CD4-positive, alpha-beta T cell treated with Interleukin-17A for 4 hours (primary cell): Measurements from ENCODE around the gene CCDC127.
"Not testable (repeated sequence)": the region's sequence is repeated elsewhere in the genome, so short reads cannot be mapped to it uniquely, and the experiment has no call there.

Source experiments
- DNase-seq: peaks from one replicate; pipeline ENCODE4 v3.0.0-alpha.2; 2020; ENCODE audit warnings: mixed read lengths

The CCDC127 gene

GRCh38 chr5:203246-203930 lies 14.6 kb downstream of the CCDC127 start:
- DNase-seq = no peak

GRCh38 chr5:201672-202071 lies 16.3 kb downstream of the CCDC127 start:
- no peak for DNase-seq

- no peak for DNase-seq
These were observed 17.0 kb downstream of the CCDC127 start for GRCh38 chr5:200985-201384.

- DNase-seq = no peak
These were observed 17.9 kb downstream of the CCDC127 start for GRCh38 chr5:199950-200645.

DNA sequence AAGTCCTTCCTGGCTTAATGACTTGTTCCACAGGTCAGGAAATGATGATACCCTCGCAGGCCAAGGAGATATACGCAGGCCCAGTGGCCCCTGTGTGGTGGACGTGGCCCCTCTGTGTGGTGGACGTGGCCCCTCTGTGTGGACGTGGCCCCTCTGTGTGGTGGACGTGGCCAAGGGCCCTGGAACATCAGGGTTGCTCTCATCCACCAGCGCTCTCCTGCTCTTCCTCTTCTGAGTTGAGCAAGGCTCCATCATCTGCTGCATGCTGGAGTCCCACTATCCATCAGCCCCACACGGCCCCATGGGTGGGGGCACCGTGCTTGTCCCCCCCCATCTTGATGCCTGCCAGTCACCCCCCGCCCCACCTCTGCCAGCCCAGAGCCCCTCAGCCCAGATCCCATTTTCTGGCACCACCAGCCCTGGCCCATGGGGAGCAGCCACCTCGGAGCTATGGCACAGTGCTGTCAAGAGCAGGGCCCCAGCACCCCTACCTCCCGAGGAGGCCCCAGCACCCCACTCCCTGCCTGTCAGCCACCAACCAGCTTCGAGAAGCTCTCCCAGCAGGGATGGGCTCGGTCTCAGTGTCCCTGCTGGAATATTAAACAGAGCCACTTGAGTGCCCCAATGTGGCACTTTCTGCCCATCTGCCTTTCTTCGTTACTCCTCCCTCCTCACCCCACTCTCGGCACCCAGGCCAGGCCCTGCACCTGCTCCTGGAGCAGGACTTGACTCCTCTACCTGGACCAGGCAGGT lies 18.6 kb downstream of the CCDC127 start:
- DNase-seq = no peak

DNA sequence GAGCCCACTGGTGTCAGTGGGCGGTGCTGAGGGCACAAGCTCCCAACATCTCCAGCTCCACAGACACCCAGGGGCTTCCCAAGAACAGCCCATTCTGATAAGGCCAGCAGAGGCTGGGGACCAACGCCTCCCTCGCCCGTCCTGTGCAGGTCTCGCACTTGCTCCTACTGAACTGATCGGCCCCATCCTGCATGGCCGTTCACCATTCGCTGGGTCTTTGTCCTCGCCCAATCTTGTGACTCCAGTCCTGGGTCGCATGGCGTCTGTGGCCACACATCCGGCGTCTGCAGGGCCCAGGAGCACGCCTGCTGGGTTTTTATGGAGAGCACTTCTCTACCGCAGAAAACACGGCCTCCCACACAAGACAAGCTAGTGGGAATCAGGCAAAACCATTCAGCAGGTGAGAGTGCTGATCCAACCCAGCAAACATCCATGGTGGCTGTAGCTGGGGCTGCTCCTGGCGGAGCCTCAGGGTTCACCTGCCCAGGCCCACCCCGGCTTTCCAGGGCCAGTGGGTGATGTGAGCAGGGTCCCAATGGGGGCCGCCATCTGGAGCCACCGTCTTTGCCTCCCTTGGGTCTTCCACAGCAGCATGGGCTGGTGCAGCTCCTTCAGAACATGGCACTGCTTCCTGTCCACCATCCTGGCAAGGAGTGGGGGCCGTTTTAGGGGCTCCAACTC lies 19.3 kb downstream of the CCDC127 start:
- DNase-seq = no peak

DNA sequence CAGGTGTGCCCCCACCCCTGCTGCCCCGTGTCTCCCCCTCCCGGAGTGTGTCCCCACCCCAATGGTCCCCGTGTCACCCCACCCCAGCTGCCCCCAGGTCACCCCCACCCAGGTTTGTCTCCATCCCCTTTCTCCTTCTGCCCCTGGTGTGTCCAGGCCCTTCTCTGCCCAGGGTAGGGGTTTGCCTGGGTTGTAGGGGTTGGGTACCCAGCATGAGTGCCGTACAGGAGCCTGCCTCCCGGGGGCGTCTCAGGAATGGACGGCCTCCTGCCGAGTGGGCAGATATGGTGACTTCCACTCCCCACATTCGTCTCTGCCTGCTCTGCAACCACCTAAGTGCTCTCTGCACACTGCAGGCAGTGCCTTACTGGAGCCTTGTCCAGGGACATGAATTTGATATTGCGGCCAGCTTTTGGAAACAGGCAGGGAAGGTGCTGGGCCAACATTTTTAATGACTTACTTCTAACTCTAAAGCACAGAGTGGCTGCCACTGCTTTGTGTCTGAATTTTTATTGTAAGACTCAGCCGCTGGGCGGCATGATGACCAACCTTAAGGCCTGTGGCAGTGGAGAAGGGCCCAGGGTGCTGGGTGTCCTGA lies 20.0 kb downstream of the CCDC127 start:
- no peak for DNase-seq

DNA sequence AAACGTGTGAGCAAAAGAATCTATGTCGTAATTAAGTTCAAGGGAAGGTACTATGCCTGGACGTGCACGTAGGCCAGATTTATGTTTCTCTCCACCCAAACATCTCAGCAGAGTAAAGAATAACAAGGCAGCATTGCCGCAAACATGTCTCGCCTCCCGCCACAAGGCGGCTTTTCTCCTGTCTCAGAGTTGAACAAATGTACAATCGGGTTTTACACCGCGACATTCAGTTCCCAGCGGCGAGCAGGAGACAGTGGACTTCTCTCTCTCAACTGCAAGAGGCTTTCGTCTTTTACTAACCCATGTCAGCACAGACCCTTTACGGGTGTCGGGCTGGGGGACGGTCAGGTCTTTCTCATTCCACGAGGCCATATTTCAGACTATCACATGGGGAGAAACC lies 20.9 kb downstream of the CCDC127 start:
- not testable (repeated sequence) for DNase-seq

DNA sequence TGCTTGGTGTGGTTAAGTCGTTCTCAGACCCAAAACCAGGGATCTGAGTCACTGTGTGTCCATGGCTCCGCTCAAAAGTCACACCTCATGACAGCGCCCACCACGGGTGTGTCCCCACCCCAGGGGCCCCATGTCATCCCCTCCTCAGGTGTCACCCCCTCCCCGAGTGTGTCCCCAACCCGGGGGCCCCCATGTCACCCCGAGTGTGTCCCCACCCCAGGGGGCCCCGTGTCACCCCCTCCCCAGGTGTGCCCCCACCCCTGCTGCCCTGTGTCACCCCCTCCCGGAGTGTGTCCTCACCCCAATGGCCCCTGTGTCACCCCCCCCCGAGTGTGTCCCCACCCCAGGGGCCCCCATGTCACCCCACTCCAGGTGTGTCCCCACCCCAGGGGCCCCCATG lies 21.6 kb downstream of the CCDC127 start:
- no peak for DNase-seq

DNA sequence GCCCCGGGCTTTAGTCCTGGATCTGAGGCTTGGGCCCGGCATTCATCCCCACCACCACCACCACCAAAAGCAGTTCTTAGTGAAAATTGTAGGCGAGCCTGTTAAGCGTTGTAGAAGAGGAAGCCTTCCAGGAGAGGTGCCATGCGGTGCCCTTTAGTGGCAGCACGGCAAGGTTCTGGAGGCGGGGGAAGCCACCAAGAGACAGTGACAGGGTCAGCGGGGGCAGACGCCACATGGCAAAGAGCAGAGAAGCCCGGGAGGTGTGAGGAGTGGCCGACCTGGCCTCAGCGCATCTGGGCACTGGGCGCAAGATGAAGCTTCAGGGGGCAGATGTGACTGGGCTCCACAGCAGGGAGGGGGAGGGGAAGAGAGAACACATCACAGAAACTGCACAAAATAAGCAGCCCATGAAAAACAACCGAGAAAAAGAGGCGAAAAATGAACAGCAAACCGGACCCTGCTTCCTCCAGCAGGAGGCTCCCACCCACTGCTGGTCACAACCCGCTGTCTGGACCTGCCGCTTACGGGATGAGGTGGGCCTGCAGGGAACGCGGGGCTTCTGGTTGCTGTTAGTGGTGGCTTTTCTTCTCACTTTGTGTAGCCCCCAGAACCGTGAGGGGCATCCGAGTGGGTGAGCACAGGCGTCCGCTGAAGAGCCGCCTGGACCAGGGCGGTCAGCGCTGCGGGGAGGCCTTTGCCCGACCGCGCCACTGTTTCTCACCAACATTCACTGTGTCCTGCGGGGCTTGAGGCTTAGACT lies 22.4 kb downstream of the CCDC127 start:
- no peak for DNase-seq

- DNase-seq = no peak
These were observed 23.2 kb downstream of the CCDC127 start for GRCh38 chr5:194603-195209.

- no peak for DNase-seq
These were observed 23.9 kb downstream of the CCDC127 start for GRCh38 chr5:194102-194501.

DNA sequence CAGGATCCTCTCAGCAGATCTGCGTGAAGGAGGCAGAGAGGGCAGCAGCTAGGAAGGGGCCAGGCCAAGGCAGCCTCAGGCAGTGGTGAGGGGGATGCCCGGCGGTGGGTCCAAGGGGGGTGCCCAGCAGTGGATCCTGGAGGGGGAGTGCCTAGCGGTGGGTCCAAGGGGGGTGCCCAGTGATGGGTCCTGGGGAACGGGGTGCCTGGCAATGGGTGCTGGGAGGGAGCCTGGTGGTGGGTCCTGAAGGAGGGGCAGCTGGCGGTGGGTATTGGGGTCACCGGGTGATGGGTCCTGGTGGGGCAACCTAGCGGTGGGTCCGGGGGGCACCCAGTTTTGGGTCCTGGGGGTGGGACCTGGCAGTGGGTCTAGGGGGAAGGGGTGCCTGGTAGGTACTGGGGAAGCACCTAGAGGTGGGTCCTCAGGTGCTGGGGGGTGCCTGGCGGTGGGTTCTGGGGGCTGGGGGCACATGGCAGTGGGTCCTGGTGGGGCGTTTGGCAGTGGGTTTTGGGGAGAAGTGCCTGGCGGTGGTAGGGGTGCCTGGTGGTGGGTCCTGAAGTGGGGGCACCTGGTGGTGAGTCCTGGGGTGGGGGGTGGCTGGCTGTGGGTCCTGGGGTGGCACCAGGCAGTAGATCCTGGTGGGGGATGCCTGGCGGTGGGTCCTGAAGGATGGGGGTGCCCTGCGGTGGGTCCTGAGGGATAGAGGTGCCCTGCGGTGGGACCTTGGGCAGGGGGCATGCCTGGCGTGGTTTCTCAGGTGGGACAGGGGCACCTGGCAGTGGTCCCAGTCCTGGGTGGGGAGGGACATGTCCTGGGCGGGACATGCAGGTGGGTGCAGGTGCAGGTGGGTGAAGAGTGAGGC lies 24.8 kb downstream of the CCDC127 start:
- DNase-seq = no peak

GRCh38 chr5:192691-192969 lies 25.3 kb downstream of the CCDC127 start:
- no peak for DNase-seq

DNA sequence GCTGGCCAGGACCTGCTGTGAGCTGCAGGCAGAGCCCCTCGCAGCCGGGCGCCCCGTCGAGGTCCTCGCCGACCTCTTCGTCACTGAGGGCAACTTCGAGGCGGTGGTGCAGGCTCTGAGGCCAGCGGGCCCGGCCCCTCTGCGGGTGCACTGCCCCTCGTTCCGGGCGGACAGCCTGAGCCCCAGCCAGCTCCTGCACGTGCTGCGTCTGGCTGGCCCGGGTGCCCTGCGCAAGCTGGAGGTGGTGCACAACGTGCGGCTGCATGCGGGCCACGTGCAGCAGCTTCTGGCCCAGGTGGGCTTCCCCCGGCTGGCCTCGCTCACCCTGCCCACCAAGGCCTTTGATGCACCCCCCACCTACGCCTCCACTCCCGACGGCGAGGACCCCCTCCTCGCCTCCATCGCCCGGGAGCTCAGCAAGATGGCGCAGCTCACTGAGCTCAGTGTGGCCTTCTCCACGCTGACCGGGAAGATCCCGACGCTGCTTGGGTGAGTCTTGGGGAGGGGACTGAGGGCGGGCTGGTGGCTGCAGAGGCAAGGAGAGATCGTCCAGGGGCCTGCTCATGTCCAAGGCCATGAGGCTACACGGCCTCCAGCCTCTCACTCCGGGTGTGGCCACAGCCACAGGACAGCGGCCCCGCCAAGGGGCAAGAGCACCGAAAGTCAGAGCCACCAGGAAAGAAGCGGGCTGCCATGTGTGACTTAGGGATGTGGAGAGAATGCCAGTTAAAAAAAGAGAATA lies 25.8 kb downstream of the CCDC127 start:
- no peak for DNase-seq

- peak; percentile 37 for DNase-seq
These were observed 26.7 kb downstream of the CCDC127 start, which contains the start of gene LRRC14B for GRCh38 chr5:191036-191948. LRRC14B (plus strand) TSS chr5:191495; CDS start chr5:191539, 44 bp downstream.

GRCh38 chr5:190366-191035 lies 27.5 kb downstream of the CCDC127 start:
- no peak for DNase-seq

DNA sequence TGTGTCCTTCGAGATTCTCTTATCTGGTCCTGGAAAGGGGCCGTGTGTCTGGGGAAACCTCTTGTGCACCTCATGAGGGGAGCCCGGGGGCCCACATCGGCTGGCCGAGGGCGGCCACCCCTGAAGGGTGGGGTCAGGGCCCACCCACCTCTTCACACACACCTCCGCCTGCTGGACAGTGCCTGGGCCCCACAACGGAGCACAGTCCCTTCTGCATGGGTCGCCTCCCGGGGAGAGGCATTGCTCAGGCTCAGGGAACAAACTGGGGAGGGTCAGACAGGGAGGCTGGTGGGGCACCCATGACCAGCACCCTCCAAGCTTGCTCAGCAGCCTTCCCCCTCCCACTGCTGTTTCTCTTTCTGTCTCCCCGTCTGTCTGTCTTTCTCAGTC lies 28.0 kb downstream of the CCDC127 start:
- no peak for DNase-seq
